Loucy (cell line): ENCODE measurements around the gene ARHGAP15.

ENCODE experiments used
- H2AFZ ChIP-seq: fragments of 200-600 bp; sonication (generic); 2 replicates; pipeline ENCODE4 v1.6.0; 2016; ENCODE audit warnings: antibody characterized with exemption, mild to moderate bottlenecking, low read length, moderate library complexity
- H3F3A ChIP-seq: fragments of 200-600 bp; 2 replicates; pipeline ENCODE4 v1.6.0; 2016; ENCODE audit warnings: antibody characterized with exemption, low read depth, mild to moderate bottlenecking
- H3K27me3 ChIP-seq: fragments of 200-600 bp; sonication (generic); 2 replicates; pipeline ENCODE4 v1.6.1; 2014; ENCODE audit warnings: low read length, mild to moderate bottlenecking; ENCODE audit not compliant: insufficient read depth, poor library complexity, severe bottlenecking
- H3K36me3 ChIP-seq: fragments of 200-600 bp; sonication (generic); 2 replicates; pipeline ENCODE4 v1.6.1; 2016; ENCODE audit warnings: low read length; ENCODE audit not compliant: insufficient read depth
- H3K4me1 ChIP-seq: fragments of 200-600 bp; sonication (generic); 2 replicates; pipeline ENCODE4 v1.5.1; 2014; ENCODE audit warnings: low read length, mild to moderate bottlenecking; ENCODE audit not compliant: insufficient read depth, poor library complexity, severe bottlenecking
- H3K4me2 ChIP-seq: fragments of 200-600 bp; sonication (generic); 2 replicates; pipeline ENCODE4 v1.6.0; 2014; ENCODE audit warnings: antibody characterized with exemption, low read length, low read depth, mild to moderate bottlenecking; ENCODE audit not compliant: poor library complexity, severe bottlenecking
- H3K4me3 ChIP-seq: fragments of 200-600 bp; sonication (generic); 2 replicates; pipeline ENCODE4 v1.5.1; 2014; ENCODE audit warnings: low read length, mild to moderate bottlenecking, mixed read lengths; ENCODE audit not compliant: poor library complexity, severe bottlenecking
- H3K79me2 ChIP-seq: fragments of 200-600 bp; sonication (generic); 2 replicates; pipeline ENCODE4 v1.6.1; 2014; ENCODE audit warnings: low read length; ENCODE audit not compliant: insufficient read depth
- H3K9ac ChIP-seq: fragments of 200-600 bp; sonication (generic); 2 replicates; pipeline ENCODE4 v1.6.0; 2014; ENCODE audit warnings: mild to moderate bottlenecking, low read depth, low read length, moderate library complexity; ENCODE audit not compliant: poor library complexity, severe bottlenecking
- H3K9me2 ChIP-seq: fragments of 200-600 bp; sonication (generic); replicated peaks from 2 replicates; pipeline ENCODE4 v1.6.1; 2016; ENCODE audit warnings: low read depth, low read length, mixed read lengths
- H3K9me3 ChIP-seq: fragments of 200-600 bp; sonication (generic); 2 replicates; pipeline ENCODE4 v1.6.1; 2014; ENCODE audit warnings: mild to moderate bottlenecking, antibody characterized with exemption, low read length, low read depth; ENCODE audit not compliant: insufficient read depth
- H4K20me1 ChIP-seq: fragments of 200-600 bp; sonication (generic); 2 replicates; pipeline ENCODE4 v1.6.0; 2014; ENCODE audit warnings: antibody characterized with exemption, low read length, mild to moderate bottlenecking; ENCODE audit not compliant: insufficient read depth, poor library complexity, severe bottlenecking
- EZH2phosphoT487 ChIP-seq: fragments of 200-600 bp; IDR thresholded peaks from 2 replicates; pipeline ENCODE4 v1.6.1; 2018; ENCODE audit warnings: antibody characterized with exemption, mild to moderate bottlenecking, moderate library complexity, borderline replicate concordance
- TF ChIP-seq, protein P1 (sequence below): fragments of 200-600 bp; sonication (generic); conservative IDR thresholded peaks from 2 replicates; pipeline ENCODE4 v1.5.1; 2014; ENCODE audit warnings: mild to moderate bottlenecking, antibody characterized with exemption, low read length

Gene ARHGAP15

DNA sequence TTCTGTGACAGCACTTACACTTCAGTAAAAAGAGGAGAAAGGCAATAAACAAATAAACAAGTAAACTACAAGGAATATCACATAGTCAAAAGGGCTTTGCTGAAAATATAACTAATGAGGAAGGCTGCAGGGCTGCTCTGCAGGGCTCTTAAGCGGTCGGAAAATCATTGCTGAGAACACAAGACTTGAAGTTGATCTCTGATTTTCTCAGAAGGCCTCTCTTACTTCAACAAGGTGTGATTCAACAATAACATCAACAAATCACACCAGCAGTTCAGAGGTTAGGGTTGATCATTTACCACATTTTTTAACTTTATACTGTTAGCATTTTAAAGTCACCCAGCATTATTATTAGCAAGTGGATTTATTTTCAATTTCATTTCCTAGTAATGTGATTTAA is 215.6 kb downstream of the ARHGAP15 start:
- peaks cover 51% of the 10 kb centered on the region; the same call in 1 of the 2 replicates for H3K79me2 ChIP-seq
- H3F3A ChIP-seq = no peaks in the 10 kb centered on the region
- no peaks in the 10 kb centered on the region for H3K27me3 ChIP-seq
- H2AFZ ChIP-seq = no peak overlapping the region
- no peak for TF ChIP-seq EZH2phosphoT487
- TF ChIP-seq, protein P1, sequence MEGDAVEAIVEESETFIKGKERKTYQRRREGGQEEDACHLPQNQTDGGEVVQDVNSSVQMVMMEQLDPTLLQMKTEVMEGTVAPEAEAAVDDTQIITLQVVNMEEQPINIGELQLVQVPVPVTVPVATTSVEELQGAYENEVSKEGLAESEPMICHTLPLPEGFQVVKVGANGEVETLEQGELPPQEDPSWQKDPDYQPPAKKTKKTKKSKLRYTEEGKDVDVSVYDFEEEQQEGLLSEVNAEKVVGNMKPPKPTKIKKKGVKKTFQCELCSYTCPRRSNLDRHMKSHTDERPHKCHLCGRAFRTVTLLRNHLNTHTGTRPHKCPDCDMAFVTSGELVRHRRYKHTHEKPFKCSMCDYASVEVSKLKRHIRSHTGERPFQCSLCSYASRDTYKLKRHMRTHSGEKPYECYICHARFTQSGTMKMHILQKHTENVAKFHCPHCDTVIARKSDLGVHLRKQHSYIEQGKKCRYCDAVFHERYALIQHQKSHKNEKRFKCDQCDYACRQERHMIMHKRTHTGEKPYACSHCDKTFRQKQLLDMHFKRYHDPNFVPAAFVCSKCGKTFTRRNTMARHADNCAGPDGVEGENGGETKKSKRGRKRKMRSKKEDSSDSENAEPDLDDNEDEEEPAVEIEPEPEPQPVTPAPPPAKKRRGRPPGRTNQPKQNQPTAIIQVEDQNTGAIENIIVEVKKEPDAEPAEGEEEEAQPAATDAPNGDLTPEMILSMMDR = no peak
- H3K4me2 ChIP-seq = no peak overlapping the region
- H3K9me3 ChIP-seq = no peaks in the 10 kb centered on the region
- H3K4me1 ChIP-seq = no peaks in the 10 kb centered on the region
- peaks cover 20% of the 10 kb centered on the region for H4K20me1 ChIP-seq
- no peak overlapping the region for H3K9ac ChIP-seq
- H3K36me3 ChIP-seq = 0 out of 2 replicates have a peak, but pooled peaks cover 4% of the 10 kb centered on the region
- no peak overlapping the region for H3K4me3 ChIP-seq
- no peaks in the 10 kb centered on the region for H3K9me2 ChIP-seq

DNA sequence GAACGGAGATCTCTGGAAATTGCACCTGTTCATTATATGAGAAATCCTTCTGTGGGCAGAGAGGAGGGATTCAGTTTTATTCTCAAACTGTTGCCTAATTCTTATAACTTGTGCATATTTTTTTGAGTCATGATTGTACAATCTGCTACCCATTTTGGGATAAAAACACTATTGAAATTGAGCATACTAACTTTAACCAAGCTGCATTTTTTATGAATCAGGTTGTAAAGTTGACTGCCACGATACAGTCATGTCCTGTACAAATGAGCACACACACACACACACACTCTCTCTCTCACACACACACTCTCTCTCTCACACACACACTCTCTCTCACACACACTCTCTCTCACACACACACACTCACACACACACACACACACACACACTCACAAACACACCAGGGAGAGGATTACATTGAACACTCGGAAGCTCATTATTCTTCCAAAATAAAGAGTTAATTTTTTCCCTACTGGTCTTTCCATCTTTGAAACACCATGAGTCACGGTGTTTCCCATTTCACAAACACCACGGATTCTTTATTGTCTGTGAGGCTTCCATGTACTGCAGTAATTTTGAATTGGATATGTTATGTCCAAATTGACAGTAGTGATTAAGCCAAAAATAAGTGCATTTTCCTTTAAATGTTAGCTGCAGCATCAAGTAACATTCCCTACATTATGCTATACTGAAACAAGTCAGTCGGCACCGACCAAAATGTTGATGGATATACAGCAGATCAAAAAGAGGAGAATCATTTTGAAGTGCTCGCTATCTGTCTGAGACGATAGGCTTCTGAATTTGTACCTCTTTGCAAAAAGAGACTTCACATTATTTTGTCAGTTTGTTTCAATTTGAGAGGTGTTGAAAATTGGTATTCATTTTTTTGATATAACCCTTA is 216.9 kb downstream of the ARHGAP15 start:
- Histone ChIP-seq H3K36me3 (0 out of 2 replicates have a peak, but pooled peaks cover 4% of the 10 kb centered on the region), H4K20me1 (peaks cover 20% of the 10 kb centered on the region), H3K4me1 (no peaks in the 10 kb centered on the region), H2AFZ (no peak overlapping the region), H3K79me2 (peaks cover 45% of the 10 kb centered on the region; the same call in 1 of the 2 replicates), H3K4me2 (no peak overlapping the region), H3K27me3 (no peaks in the 10 kb centered on the region), H3K9ac (no peak overlapping the region), H3K4me3 (no peak overlapping the region), H3K9me2 (no peaks in the 10 kb centered on the region), H3F3A (no peaks in the 10 kb centered on the region), H3K9me3 (no peaks in the 10 kb centered on the region)
- no peak for TF ChIP-seq EZH2phosphoT487
- TF ChIP-seq, protein P1 = no peak

DNA sequence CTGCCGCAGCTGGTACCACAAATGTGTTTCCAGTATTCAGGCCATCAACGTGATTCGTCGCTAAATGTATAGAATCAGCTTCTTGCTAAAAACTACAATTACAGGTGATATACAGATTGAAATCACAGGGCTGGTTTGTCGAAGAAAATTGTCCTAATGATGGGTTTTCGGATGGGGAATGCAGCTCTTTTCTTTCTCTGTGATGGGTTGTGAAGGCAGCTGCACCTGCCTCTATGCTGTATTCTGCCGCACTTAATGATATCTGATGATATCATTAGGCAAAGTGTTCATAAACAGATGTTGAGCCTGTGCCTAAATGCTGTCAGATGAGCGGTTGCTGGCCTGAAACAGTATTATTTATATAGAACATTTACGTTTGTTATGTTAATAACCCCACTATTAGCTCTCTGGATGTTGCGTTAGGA is 218.1 kb downstream of the ARHGAP15 start:
- Histone ChIP-seq H3K9me3 (no peaks in the 10 kb centered on the region), H2AFZ (no peak overlapping the region), H3K4me3 (no peak overlapping the region), H3K9ac (no peak overlapping the region), H3K4me1 (no peaks in the 10 kb centered on the region), H4K20me1 (peaks cover 20% of the 10 kb centered on the region), H3K9me2 (no peaks in the 10 kb centered on the region), H3F3A (no peaks in the 10 kb centered on the region), H3K36me3 (0 out of 2 replicates have a peak, but pooled peaks cover 4% of the 10 kb centered on the region), H3K27me3 (no peaks in the 10 kb centered on the region), H3K79me2 (peaks cover 47% of the 10 kb centered on the region; the same call in 1 of the 2 replicates), H3K4me2 (no peak overlapping the region)
- TF ChIP-seq, protein P1 = no peak
- TF ChIP-seq EZH2phosphoT487 = no peak
